Progenitor cell of endocrine pancreas (in vitro differentiated cells): ENCODE results near the gene TGFBR2. TPM values are rescaled to one million over a fixed set of nuclear protein-coding genes. Genes with fewer than 3 reads are reported as not detected.

ENCODE experiments used
- DNase-seq: peaks from one replicate; pipeline ENCODE4 v3.0.0; 2021; ENCODE audit warnings: low spot score; ENCODE audit not compliant: unreplicated experiment
- H3K27ac Mint-ChIP-seq: 2 replicates; pipeline ENCODE4 v1.8.0; 2021; ENCODE audit warnings: mild to moderate bottlenecking, moderate library complexity, mixed read lengths
- H3K27me3 Mint-ChIP-seq: 2 replicates; pipeline ENCODE4 v1.8.0; 2021; ENCODE audit warnings: mixed read lengths
- H3K36me3 Mint-ChIP-seq: 2 replicates; pipeline ENCODE4 v1.8.0; 2022; ENCODE audit warnings: mixed read lengths; ENCODE audit not compliant: insufficient read depth
- H3K4me1 Mint-ChIP-seq: 2 replicates; pipeline ENCODE4 v1.8.0; 2021; ENCODE audit warnings: low read depth, mixed read lengths
- H3K4me3 Mint-ChIP-seq: 2 replicates; pipeline ENCODE4 v1.8.0; 2021; ENCODE audit warnings: low read depth, mild to moderate bottlenecking, moderate library complexity, mixed read lengths
- H3K9me3 Mint-ChIP-seq: 2 replicates; pipeline ENCODE4 v1.8.0; 2021; ENCODE audit warnings: low read depth, mixed read lengths
- total RNA-seq: library from RNA; stranded (reverse); gene quantifications from 2 replicates; pipeline ENCODE4 v1.2.1, GENCODE V29; 2021
- TF ChIP-seq, protein P1 (sequence below): fragments of 200-600 bp; sonication (generic); IDR thresholded peaks from one replicate; pipeline ENCODE4 v1.5.0; 2021; ENCODE audit warnings: antibody characterized with exemption, mild to moderate bottlenecking; ENCODE audit not compliant: unreplicated experiment

The TGFBR2 gene
- total RNA-seq, 1 donor from 2014 or later: 21.1 TPM

DNA sequence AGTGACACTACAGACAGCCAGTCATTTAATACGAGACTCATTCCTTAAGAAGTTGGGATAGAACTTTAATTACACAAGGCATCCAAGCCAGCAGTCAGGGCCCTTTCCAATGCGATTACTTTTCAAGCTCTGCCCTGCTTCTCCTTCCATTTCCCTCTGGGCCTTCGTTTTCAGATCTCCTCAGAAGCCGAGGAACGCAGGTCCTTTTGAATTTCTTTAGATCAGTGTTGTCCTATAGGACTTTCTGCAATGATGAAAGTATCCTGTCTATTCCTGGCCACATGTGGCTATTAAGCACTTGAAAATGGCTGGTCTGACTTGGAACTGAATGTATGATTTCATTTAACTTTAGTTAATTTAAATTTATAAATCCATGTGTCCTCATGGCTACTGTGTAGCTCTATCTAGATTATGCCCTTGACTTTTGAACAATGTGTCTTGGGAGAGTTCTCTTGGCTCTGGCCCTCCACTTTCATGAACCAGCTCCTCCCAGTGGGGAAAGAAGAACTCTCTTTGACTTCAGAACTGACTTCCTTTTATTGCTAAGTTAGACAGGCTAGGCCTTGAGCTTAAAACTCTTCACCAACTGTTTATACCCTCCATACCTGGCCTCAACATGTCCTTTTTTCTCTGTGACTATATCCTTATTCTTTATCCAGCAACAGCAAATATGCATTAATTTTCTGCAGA is 22.6 kb downstream of the TGFBR2 start:
- Mint-ChIP-seq H3K27ac (no peak overlapping the region), H3K4me1 (peaks cover 15% of the 10 kb centered on the region), H3K4me3 (no peak overlapping the region), H3K9me3 (no peaks in the 10 kb centered on the region), H3K27me3 (no peaks in the 10 kb centered on the region), H3K36me3 (peaks cover 20% of the 10 kb centered on the region)
- DNase-seq: no peak
- TF ChIP-seq, protein P1, sequence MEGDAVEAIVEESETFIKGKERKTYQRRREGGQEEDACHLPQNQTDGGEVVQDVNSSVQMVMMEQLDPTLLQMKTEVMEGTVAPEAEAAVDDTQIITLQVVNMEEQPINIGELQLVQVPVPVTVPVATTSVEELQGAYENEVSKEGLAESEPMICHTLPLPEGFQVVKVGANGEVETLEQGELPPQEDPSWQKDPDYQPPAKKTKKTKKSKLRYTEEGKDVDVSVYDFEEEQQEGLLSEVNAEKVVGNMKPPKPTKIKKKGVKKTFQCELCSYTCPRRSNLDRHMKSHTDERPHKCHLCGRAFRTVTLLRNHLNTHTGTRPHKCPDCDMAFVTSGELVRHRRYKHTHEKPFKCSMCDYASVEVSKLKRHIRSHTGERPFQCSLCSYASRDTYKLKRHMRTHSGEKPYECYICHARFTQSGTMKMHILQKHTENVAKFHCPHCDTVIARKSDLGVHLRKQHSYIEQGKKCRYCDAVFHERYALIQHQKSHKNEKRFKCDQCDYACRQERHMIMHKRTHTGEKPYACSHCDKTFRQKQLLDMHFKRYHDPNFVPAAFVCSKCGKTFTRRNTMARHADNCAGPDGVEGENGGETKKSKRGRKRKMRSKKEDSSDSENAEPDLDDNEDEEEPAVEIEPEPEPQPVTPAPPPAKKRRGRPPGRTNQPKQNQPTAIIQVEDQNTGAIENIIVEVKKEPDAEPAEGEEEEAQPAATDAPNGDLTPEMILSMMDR: no peak

- Mint-ChIP-seq H3K27ac (no peak overlapping the region), H3K9me3 (no peaks in the 10 kb centered on the region), H3K4me3 (no peak overlapping the region), H3K4me1 (peaks cover 15% of the 10 kb centered on the region), H3K36me3 (peaks cover 19% of the 10 kb centered on the region), H3K27me3 (no peaks in the 10 kb centered on the region)
- TF ChIP-seq, protein P1: no peak
- DNase-seq: no peak
These were observed 23.3 kb downstream of the TGFBR2 start for GRCh38 chr3:30629746-30630145.

GRCh38 chr3:30630238-30631030 is 24.0 kb downstream of the TGFBR2 start:
- Mint-ChIP-seq H3K4me3 (no peak overlapping the region), H3K27me3 (no peaks in the 10 kb centered on the region), H3K9me3 (no peaks in the 10 kb centered on the region), H3K36me3 (peaks cover 18% of the 10 kb centered on the region), H3K4me1 (peaks cover 15% of the 10 kb centered on the region), H3K27ac (no peak overlapping the region)
- TF ChIP-seq, protein P1: no peak
- no peak for DNase-seq

DNA sequence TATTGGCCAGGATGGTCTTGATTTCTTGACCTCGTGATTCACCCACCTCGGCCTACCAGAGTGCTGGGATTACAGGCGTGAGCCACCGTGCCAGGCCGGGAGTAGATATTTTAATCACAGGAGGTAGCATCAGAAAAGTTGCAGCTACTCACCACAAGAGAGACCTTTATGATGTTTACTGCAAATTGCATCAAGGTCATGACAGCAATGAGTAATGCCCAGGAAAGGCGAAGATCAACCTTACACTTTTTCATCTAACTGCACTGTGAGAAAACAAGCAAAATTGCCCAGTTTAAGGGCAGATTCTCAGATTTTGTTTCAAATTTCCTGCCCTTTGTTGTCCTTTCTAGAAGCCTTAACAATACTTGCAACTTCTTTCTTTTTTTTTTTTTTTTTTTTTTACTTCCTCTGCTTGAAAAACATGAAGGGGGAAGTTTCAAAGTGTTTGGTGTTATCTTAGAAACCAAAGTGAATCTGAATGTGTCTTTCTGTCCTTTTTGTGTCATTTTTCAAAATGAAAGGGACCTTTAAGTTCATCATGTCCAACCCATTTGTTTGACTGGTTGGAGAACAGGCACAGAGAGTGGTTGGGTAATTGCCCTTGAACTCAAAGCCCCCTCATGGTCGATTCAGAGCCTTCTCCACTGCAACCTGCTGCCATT is 25.0 kb downstream of the TGFBR2 start:
- TF ChIP-seq, protein P1: no peak
- no peak for DNase-seq
- H3K4me1 Mint-ChIP-seq: peaks cover 15% of the 10 kb centered on the region
- H3K36me3 Mint-ChIP-seq: peaks cover 18% of the 10 kb centered on the region
- no peaks in the 10 kb centered on the region for H3K27me3 Mint-ChIP-seq
- H3K4me3 Mint-ChIP-seq: no peak overlapping the region
- H3K27ac Mint-ChIP-seq: no peak overlapping the region
- H3K9me3 Mint-ChIP-seq: no peaks in the 10 kb centered on the region

DNA sequence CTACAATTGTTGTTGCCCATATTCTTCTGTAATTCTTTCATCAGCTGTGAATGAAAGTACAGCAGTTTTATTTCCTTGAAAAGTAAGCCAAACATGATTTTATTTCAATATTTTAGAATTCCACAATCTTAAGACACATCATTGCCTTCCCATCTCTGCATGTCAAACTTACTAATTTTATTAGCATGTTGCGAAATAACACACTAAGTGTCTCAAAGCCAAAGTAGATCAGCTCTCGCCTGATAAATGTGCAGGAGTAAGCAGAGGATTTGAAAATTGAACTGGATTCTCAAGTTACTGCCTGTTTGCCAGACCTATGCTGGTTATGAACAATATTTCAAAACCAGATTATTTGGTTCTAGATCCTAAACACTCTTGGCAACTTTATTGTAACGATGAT is 25.7 kb downstream of the TGFBR2 start:
- H3K27ac Mint-ChIP-seq: no peak overlapping the region

More for the DNA sequence above, 25.7 kb downstream of the TGFBR2 start:
- Mint-ChIP-seq H3K4me3 (no peak overlapping the region), H3K27me3 (no peaks in the 10 kb centered on the region), H3K4me1 (peaks cover 11% of the 10 kb centered on the region), H3K36me3 (peaks cover 21% of the 10 kb centered on the region), H3K9me3 (no peaks in the 10 kb centered on the region)
- DNase-seq: no peak
- TF ChIP-seq, protein P1: no peak
